GM18519 (cell line): Measurements from ENCODE around the gene ALKBH5.

ENCODE experiments used
- ATAC-seq: cut with Tn5 transposase; IDR thresholded peaks from one replicate; pipeline ENCODE4 v1.9.1; 2021; ENCODE audit warnings: mild to moderate bottlenecking, moderate library complexity; ENCODE audit not compliant: unreplicated experiment, low FRiP score

The ALKBH5 gene

DNA sequence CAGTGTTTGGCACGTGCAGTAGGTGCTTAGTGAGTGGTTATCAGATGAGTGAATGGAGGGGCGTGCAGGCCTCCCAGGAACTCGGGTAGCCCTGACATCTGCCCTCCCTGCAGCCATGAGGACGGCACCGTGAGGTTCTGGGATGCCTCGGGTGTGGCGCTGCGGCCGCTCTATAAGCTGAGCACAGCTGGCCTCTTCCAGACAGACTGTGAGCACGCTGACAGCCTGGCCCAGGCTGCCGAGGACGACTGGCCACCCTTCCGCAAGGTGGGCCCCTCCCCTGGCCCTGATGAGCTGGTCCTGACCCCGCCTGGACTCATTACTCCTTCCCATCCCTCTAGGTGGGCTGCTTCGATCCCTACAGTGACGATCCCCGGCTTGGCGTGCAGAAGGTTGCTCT is 52.9 kb downstream of the ALKBH5 start:
- ATAC-seq = no peak

DNA sequence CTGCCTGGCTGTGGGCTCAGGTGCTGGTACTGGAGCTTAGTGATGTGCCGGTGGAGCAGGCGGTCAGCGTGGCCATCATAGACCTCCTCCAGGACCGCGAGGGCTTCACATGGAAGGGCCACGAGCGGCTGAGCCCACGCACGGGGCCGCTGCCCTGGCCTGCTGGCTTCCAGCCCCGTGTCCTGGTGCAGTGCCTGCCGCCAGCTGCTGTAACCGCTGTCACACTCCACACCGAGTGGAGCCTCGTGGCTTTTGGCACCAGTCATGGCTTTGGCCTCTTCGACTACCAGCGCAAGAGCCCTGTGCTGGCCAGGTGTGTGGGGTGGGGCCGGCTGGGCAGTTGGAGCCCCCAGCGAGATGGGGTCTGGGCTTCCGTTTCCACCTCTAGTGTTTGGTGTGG is 53.8 kb downstream of the ALKBH5 start:
- ATAC-seq = no peak

DNA sequence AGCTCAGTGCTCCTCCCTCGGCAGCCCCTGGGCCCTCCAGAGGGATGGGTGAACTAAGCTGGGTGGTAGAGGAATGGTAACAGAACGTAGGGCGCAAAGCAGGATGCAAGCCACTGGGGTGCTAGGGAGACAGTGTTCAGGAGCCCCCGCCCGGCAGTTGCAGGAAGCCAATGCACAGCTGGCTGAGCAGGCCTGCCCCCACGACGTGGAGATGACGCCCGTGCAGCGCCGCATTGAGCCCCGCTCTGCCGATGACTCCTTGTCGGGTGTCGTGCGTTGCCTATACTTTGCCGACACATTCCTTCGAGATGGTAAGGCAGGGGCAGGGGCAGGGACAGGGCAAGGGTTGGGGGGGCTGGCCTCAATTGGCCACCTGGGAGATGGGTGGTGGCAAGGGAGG is 54.7 kb downstream of the ALKBH5 start:
- ATAC-seq = no peak

DNA sequence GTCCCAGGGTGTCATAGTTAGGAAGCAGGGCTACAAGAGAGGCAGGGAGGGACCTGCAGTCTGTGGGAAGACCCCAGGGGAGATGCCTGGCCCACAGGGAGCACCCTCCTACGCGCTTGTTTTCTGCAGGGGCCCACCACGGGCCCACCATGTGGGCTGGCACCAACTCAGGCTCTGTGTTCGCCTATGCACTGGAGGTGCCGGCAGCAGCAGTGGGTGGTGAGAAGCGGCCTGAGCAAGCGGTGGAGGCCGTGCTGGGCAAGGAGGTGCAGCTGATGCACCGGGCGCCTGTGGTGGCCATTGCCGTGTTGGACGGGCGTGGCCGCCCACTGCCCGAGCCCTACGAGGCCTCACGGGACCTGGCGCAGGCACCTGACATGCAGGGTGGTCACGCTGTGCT is 56.8 kb downstream of the ALKBH5 start:
- no peak for ATAC-seq

DNA sequence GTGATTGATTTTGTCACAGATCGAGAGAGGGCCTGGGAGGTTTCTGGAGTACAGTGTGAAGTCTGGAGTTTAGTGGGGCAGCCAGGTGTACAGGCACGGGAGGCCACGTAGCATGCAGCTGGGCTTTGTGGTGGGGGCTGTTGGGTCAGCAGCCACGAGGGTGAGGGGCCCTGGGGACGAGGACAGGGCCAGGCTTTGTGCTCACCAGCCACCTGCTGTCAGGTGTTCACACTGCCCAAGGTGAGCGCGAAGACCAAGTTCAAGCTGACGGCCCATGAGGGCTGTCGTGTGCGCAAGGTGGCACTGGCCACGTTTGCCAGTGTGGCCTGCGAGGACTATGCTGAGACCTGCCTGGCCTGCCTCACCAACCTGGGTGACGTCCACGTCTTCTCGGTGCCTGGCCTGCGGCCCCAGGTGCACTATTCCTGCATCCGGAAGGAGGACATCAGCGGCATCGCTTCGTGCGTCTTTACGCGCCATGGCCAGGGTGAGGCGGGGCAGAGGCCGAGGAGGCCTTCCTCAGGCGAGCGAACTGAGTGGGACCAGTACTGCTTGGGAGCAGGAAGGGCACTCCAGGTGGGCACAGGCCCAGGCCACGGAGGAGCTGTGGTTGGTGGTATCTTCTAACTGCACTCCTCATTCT is 57.7 kb downstream of the ALKBH5 start:
- ATAC-seq = no peak

DNA sequence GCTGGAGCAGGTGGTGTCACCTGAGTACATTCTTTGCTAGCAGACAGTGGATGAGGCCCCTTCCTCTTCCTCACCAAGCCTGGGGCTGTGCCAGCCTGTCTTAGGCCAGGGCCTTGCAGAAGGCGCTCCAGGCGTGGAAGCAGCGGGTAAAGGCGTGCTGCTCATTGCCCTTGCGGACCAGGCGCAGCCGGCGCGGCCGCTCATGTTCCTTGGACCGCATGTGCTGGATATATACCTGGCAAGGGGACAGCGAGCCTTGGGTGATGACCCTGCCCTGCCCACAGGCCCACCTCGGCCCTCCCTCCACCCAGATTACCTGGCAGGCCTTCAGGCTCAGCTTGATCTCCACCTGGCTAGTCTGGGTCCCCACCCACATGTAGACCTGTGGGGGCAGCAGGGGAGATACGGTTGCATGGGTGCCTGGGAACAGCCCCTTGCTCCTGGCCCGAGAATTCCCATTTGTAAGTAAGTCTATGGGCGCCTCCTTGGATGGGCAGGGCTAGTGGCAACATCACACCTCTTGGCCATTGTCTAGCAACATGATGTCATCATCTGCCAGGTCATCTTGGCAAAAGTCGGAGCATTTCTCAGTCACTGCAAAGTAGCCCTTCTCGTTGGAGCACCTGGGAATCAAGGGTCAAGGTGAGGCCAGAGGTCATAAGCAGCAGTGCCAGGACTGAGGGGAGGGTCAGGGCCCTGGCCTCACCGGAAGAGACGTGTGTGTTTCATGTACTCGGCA is 61.6 kb downstream of the ALKBH5 start:
- no peak for ATAC-seq

DNA sequence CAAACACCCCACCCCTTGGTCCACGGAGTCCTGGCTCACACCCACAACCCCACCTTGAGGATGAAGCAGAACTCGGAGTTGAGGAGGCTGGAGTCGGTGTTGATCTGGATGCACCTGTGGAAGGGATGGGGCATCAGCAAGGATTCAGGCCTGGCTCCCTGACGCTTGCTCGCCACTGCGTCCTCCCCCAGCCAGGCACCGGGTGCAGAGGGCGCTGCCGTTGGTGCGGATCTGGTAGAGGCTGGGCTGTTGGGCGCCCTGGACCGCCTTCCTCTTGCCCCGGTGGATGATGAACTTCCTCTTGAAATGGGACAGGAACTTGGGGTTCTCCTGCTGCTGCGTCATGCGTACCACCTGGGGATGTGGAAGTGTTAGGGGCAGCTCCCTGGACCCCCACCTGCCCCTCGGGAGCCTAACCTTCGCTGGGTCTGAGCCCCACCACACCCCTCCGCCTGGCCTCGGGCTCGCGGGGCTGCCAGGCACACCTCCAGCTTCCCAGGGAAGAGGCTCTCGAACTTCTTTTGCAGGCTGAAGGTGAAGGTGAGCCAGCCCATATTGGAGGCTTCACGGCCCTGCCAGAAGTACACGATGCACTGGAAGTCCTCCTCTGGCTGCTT is 62.6 kb downstream of the ALKBH5 start:
- no peak for ATAC-seq

DNA sequence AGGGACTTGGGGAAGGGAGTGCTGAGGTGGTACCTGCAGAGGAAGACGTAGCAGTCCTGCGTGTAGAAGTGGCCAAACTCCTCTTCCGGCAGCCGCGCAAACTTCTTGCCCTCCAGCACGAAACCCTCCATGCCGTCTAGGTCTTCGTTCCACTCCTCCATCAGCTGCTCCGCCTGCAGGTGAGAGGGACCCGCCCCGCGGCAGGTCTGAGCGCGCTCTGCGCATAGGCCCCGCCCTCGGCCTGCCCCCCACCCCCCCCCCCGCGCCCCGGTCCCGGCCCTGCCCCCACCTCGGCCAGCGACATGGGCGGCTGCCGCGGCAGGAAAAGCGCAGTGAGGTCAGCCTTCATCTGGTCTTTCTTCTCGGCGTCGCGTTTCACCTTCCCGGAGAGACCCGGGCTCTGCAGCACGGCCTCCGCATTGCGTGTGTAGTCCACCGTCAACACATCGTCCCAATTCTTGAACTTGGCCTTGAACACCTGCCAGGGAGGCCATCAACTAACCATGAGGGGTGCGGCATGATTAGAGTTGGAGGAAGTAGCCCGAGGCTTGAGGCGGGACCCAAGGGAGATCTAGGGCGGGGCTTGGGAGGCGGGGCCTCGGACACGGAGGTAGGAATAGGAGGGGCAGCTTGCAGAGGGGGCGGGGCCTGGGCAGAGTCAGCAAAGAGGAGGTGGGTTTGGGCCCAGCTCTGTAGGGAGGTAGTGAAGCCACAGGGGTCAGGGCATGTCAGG is 63.4 kb downstream of the ALKBH5 start:
- no peak for ATAC-seq

DNA sequence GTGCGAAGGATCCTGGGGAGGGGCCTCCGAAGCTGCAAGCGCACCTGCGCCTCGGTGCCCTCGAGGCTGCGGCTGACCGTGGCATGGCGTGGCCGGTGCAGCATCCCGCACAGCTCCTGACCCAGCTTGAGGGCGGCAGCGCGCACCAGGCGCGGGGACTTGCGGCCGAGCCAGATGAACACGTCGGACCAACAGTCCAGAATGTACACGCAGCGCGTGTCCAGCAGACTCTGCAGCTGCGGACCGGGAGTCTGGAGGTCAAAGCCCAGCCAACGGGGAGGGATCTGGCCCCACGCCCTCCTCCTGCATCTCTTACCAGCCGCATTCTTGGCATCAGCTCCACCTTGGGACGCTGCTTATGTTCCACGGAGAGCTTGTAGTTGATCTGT is 64.0 kb downstream of the ALKBH5 start:
- no peak for ATAC-seq

DNA sequence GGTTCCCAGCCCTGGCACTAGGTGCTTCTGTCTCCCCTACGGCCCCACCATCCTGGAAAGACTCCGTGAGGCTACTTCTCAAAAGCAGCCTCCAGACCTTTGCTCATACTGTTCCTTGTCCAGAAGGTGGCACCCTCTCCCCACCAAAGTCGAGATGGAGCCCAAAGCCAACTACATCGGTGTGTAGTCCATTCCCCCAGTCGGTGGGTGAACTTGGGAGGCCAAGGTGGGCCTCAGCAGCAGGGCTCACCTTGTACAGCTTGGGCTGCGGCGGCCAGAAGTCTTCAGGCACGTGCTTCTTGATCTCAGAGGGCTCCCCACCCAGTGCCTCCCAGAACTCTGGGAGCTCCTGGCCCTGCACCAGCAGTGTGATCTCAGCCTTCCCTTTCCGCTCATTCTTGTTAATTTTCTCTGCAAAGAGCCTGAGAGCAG is 64.7 kb downstream of the ALKBH5 start:
- no peak for ATAC-seq

DNA sequence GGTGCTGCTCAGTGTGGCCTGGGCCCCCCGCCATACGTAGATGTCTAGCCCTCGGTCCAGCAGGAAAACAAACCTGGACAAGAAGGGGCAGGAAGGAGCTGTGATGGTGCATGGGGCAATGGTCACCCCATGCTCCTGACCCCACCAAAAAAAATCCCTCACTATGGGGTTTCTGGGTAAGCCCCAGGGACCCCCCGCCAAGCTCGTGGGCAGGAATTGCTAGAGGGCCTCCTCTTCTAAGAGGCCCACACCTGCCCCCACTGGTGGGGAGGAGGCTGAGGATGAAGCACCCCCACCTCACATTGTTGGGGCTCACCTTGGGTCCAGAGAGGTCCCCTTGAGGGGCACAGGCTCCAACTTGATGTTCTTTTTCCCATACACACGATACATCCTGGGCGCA is 65.2 kb downstream of the ALKBH5 start:
- ATAC-seq = no peak

DNA sequence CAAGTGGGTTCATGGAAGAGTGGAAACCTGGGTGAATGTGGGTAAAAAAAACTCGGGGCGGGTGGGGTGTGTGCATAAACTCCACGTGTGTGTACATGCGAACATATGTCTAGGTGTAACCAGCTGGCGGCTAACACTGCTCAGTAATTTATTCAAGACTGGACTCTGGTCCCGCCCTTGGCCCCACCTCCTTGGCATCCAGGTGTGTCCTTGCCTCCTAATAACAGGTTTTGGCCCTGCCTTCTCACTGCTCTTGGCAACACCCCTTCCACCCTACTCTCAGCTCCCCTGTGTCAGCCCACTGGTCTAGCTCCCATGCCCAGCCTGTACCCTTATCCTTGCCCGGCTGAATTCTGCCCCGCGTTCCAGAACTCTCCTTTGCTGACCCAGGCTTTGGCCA is 66.6 kb downstream of the ALKBH5 start:
- ATAC-seq = no peak

DNA sequence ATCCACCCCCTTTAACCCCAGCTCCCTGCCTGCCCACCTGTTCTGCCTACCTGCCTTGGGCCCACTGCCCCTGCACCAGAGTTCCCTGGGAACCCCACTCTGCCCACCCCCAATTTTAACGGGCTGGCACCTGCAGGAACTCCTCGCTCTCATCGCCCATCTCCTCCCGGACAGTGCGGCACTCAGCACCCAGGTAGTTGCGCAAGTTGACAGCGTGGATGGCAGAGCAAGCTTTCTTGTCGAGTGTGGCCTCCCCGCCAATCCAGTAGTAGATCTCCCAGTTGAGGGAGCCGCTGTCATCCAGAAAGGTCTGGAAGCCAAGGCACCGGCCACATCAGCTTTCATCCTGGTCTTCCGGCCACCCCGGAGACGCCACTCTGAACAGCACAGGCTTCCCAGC is 67.1 kb downstream of the ALKBH5 start:
- no peak for ATAC-seq

DNA sequence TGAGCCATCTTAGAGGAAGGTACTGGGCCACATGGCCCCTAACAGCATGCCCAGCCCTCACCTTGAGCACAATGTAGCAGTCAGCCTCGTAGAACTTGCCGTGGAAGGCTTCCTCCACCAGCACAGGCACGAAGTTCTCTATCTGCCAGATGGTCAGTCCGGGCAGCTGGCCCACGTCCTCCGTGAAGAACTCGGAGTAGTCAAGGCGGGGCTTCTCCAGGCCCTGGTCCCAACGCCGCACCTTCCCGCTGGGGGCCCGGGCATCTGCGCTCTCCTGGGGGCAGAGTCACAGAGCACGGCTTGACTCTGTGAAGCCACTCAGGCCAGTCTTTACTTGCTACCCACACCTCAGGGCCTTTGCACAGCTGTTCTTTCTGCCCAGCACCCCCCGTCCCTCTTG is 67.6 kb downstream of the ALKBH5 start:
- no peak for ATAC-seq

DNA sequence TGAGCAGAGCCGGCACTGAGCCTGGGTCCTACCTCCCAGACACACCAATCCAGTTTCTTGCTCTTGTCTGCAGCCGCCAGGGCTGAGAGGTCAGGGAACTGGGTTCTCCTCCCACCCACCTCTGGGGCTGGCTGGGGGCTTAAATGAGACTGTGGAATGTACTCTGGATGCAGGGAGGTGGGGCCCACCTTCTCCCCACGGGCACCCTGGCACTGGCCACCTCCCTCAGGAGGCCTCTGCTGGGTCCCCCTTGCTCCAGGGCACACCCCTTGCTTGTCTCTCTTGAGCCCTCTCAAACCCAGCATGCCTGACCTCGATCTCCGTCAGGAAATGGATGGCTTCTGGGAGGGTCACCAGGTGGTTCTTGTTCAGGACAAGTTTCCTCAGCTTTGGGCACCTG is 68.5 kb downstream of the ALKBH5 start:
- ATAC-seq = no peak

DNA sequence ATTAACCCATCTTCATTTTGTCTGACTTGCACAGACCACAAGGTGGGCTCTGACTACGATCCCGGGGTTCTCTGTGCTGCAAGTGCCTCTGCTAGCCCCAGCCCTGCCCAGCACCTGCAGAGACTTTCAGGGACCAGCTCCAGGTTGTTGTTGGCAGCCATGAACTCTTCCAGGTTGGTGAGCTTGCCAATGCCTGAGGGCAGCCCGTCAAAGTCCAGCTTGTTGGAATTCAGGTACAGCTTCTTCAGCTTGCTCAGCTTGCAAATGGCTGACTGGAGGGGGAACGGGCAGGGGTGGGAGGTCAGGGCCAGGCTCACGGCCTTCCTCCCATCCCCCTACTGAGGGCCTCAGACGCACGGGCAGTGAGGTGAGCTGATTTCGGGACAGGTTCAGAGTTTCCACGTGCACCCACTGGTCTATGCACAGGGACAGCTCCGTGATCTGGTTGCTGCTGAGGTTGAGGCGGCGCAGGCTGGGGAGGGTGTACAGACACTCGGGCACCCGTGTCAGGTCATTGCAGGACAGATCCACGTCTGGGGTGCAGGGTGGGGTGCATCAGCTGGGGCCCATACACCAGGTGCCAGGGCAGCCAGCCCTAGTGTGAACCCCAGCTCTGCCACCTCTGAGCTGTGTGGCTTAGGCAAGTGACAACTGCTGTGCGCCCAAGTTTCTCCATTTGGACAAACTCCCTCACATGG is 69.7 kb downstream of the ALKBH5 start:
- ATAC-seq = no peak

DNA sequence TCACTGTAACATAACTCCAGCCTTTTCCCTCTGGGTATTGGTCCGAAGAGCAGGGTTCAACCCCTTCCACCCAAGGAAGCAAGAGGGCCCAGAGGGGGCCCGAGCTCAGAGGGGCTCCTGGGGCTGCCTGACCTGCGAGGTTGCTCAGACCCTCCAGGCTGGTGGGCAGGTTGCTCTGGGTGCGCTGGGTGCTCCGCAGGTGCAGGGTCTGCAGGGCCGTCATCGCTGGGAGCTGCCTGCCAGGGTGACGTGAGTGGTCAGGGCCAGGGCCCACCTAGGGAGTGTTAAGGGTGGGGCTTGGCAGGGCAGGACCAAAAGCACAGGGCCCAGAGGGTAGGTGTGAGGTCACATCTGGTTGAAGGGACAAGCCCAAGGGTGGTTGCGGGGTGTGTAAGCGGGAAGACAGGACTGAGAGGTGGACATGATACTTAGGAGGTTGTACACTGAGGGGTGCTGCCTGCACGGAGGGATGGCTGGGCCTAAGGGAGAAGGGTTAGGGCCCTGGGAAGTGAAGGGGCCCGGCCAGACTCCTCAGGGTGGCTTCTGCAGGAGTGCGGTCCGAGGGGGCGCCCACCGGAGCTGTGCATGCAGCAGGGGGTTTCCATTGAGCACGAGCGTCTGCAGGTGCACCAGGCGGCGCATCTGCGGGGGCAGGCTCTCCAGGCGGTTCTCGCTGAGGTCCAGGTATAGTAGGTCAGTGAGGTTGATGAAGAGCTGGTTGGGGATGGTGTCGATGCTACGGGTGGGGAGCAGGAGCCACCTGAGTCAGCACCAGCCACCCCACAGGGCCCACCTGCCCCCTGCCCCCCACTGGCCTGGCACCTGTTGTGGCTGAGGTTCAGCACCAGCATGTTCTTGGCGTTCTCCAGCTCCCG is 70.6 kb downstream of the ALKBH5 start:
- ATAC-seq = no peak

DNA sequence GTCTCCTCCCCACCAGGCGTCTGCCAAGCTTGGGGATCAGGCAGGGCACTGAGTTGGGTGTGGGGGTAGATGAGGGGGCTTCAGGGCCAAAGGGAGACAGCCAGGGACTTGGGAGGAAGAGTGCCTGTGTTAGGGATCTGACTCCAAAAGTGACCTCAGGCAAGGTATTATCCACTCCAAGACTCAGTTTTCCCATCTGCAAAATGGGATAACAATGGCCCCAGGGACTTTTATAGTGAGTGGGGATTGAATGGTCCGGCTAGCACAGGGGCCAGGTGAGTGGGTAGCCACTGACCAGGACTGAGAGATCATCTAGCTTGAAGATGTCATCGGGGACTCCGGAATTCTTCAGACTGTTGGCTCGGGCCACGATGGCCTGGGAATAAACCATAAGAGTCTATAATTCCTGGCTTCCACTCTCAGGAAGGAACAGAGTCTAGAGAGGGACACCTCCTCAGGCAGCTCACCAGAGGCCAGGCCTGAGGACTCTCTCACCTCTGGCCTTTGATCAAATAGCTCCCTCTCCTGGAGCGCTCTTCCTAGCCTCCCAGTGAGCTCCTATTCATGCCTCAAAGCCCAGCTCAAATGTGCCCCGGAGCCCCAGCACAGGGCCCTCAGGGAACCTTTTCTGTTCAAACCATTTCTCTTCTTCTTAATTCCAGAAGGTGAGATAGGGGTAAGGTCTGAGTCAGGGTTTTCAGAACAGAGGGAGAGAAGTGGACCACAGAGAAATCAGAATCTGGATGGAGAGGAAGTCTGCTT is 71.4 kb downstream of the ALKBH5 start:
- ATAC-seq = no peak

DNA sequence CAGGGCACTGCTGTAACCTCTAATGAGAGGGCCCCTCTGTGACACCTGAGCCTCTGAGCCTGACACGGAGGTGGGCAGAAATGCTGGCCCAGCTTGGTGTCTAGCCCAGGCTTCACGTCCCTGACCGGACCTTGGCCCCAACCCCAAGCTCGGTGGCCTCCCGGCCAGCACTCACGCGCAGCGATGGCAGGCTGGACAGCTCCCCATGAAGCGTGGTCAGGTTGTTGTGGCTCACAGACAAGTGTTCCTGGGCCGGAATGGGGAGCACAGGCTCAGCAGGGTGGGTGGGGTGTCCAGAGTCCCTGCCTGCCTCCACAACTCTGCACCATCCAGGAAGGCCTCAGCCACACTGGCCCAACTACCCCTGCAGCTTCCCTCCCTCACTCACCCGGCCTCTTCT is 72.7 kb downstream of the ALKBH5 start:
- ATAC-seq = no peak
